Measurements from ENCODE around the gene MFRP. TPM values are rescaled to one million over a fixed set of nuclear protein-coding genes. Genes with fewer than 3 reads are reported as not detected.
A peak's percentile ranks its signal among the peaks of the same experiment; 100 is the strongest.

MFRP gene
- total and polyA plus RNA-seq, 4 donors, result 0.09 to 3.9 (median 0.22) TPM; not detected in 1

- peak overlapping the region; percentile 63 for H3K4me3 ChIP-seq (ENCODE audit: low read depth, low read length)
- H3K9me3 ChIP-seq (ENCODE audit: control insufficient read depth, insufficient read depth, low read length), result no peaks in the 10 kb centered on the region
- peak overlapping the region; percentile 86 for H3K27ac ChIP-seq (ENCODE audit: low read depth, low read length)
- H3K4me1 ChIP-seq (ENCODE audit: control insufficient read depth, insufficient read depth, low read length), result peaks cover 72% of the 10 kb centered on the region
- peak in 2 of 6 donors; percentile 46 to 74 for DNase-seq (ENCODE audit: low read depth in 4 of 6, low spot score in 6 of 6)
- 28% methylated on average over 9 of the region's 11 CpGs for WGBS (ENCODE audit: insufficient coverage)
- peaks cover 13% of the 10 kb centered on the region for H3K27me3 ChIP-seq (ENCODE audit: control insufficient read depth, insufficient read depth, low read length)
- H3K36me3 ChIP-seq (ENCODE audit: control insufficient read depth, insufficient read depth, low read length), result peaks cover 28% of the 10 kb centered on the region
Measured at GRCh38 chr11:119338965-119339588, 7.4 kb downstream of the MFRP start.

- Histone ChIP-seq H3K4me1 (ENCODE audit: control insufficient read depth, insufficient read depth, low read length) (peaks cover 75% of the 10 kb centered on the region), H3K9me3 (ENCODE audit: control insufficient read depth, insufficient read depth, low read length) (no peaks in the 10 kb centered on the region), H3K36me3 (ENCODE audit: control insufficient read depth, insufficient read depth, low read length) (peaks cover 28% of the 10 kb centered on the region), H3K4me3 (ENCODE audit: low read depth, low read length) (peak overlapping the region; percentile 63), H3K27me3 (ENCODE audit: control insufficient read depth, insufficient read depth, low read length) (peaks cover 13% of the 10 kb centered on the region), H3K27ac (ENCODE audit: low read depth, low read length) (peak overlapping the region; percentile 86)
- 7% methylated on average over 15 of the region's 17 CpGs for WGBS (ENCODE audit: insufficient coverage)
- DNase-seq (ENCODE audit: low read depth in 4 of 6, low spot score in 6 of 6), result peak in 2 of 6 donors; percentile 92
Measured at GRCh38 chr11:119338318-119338890, 8.1 kb downstream of the MFRP start.

- Histone ChIP-seq H3K27ac (ENCODE audit: low read depth, low read length) (peak overlapping the region; percentile 86), H3K27me3 (ENCODE audit: control insufficient read depth, insufficient read depth, low read length) (peaks cover 13% of the 10 kb centered on the region), H3K4me1 (ENCODE audit: control insufficient read depth, insufficient read depth, low read length) (peaks cover 75% of the 10 kb centered on the region), H3K9me3 (ENCODE audit: control insufficient read depth, insufficient read depth, low read length) (no peaks in the 10 kb centered on the region), H3K36me3 (ENCODE audit: control insufficient read depth, insufficient read depth, low read length) (peaks cover 28% of the 10 kb centered on the region), H3K4me3 (ENCODE audit: low read depth, low read length) (peak overlapping the region; percentile 63)
- 20% methylated on average over 4 of the region's 9 CpGs for WGBS (ENCODE audit: insufficient coverage)
- DNase-seq (ENCODE audit: low read depth in 4 of 6, low spot score in 6 of 6), result peak in 2 of 6 donors; percentile 28 to 58
Measured at GRCh38 chr11:119337581-119338317, 8.8 kb downstream of the MFRP start.

GRCh38 chr11:119336744-119337469 lies 9.6 kb downstream of the MFRP start:
- Histone ChIP-seq H3K27ac (ENCODE audit: low read depth, low read length) (no peak overlapping the region), H3K9me3 (ENCODE audit: control insufficient read depth, insufficient read depth, low read length) (no peaks in the 10 kb centered on the region), H3K4me1 (ENCODE audit: control insufficient read depth, insufficient read depth, low read length) (peaks cover 70% of the 10 kb centered on the region), H3K27me3 (ENCODE audit: control insufficient read depth, insufficient read depth, low read length) (peaks cover 13% of the 10 kb centered on the region), H3K4me3 (ENCODE audit: low read depth, low read length) (no peak overlapping the region), H3K36me3 (ENCODE audit: control insufficient read depth, insufficient read depth, low read length) (peaks cover 28% of the 10 kb centered on the region)
- DNase-seq (ENCODE audit: low read depth in 4 of 6, low spot score in 6 of 6), result no peak
- 87% methylated on average over 9 of the region's 9 CpGs for WGBS (ENCODE audit: insufficient coverage)

GRCh38 chr11:119335655-119336543 lies 10.6 kb downstream of the MFRP start:
- DNase-seq (ENCODE audit: low read depth in 4 of 6, low spot score in 6 of 6), result no peak
- 88% methylated on average over 27 of the region's 30 CpGs for WGBS (ENCODE audit: insufficient coverage)
- H3K27ac ChIP-seq (ENCODE audit: low read depth, low read length), result no peak overlapping the region
- H3K4me3 ChIP-seq (ENCODE audit: low read depth, low read length), result no peak overlapping the region
- peaks cover 8% of the 10 kb centered on the region for H3K27me3 ChIP-seq (ENCODE audit: control insufficient read depth, insufficient read depth, low read length)
- H3K4me1 ChIP-seq (ENCODE audit: control insufficient read depth, insufficient read depth, low read length), result peaks cover 60% of the 10 kb centered on the region
- peaks cover 28% of the 10 kb centered on the region for H3K36me3 ChIP-seq (ENCODE audit: control insufficient read depth, insufficient read depth, low read length)
- H3K9me3 ChIP-seq (ENCODE audit: control insufficient read depth, insufficient read depth, low read length), result no peaks in the 10 kb centered on the region

- 68% methylated on average over 15 of the region's 15 CpGs for WGBS (ENCODE audit: insufficient coverage)
Measured at GRCh38 chr11:119335091-119335654, 11.3 kb downstream of the MFRP start.

GRCh38 chr11:119334174-119334930 lies 12.2 kb downstream of the MFRP start, which contains the start of gene RNF26:
RNF26 (plus strand) TSS chr11:119334527; CDS start chr11:119335123, 596 bp downstream.
- DNase-seq (ENCODE audit: low read depth in 4 of 6, low spot score in 6 of 6), result peak; percentile 94 to 100 (median 98)
- WGBS (ENCODE audit: insufficient coverage), result 0% methylated on average over 42 of the region's 54 CpGs
- peak within 1 kb of the TSS; percentile 84 for H3K27ac ChIP-seq (ENCODE audit: low read depth, low read length)
- H3K9me3 ChIP-seq (ENCODE audit: control insufficient read depth, insufficient read depth, low read length), result no peaks in the 10 kb centered on the region
- peaks cover 28% of the 10 kb centered on the region for H3K36me3 ChIP-seq (ENCODE audit: control insufficient read depth, insufficient read depth, low read length)
- H3K4me1 ChIP-seq (ENCODE audit: control insufficient read depth, insufficient read depth, low read length), result peaks cover 50% of the 10 kb centered on the region
- no peaks in the 10 kb centered on the region for H3K27me3 ChIP-seq (ENCODE audit: control insufficient read depth, insufficient read depth, low read length)
- H3K4me3 ChIP-seq (ENCODE audit: low read depth, low read length), result peak within 1 kb of the TSS; percentile 96

More at GRCh38 chr11:119335091-119335654, 11.3 kb downstream of the MFRP start:
- H3K4me1 ChIP-seq (ENCODE audit: control insufficient read depth, insufficient read depth, low read length), result peaks cover 54% of the 10 kb centered on the region
- no peak overlapping the region for H3K27ac ChIP-seq (ENCODE audit: low read depth, low read length)
- no peaks in the 10 kb centered on the region for H3K9me3 ChIP-seq (ENCODE audit: control insufficient read depth, insufficient read depth, low read length)
- H3K27me3 ChIP-seq (ENCODE audit: control insufficient read depth, insufficient read depth, low read length), result peaks cover 2% of the 10 kb centered on the region
- DNase-seq (ENCODE audit: low read depth in 4 of 6, low spot score in 6 of 6), result no peak
- H3K36me3 ChIP-seq (ENCODE audit: control insufficient read depth, insufficient read depth, low read length), result peaks cover 28% of the 10 kb centered on the region
- peak overlapping the region; percentile 96 for H3K4me3 ChIP-seq (ENCODE audit: low read depth, low read length)

GRCh38 chr11:119332111-119332765 lies 14.3 kb downstream of the MFRP start:
- DNase-seq (ENCODE audit: low read depth in 4 of 6, low spot score in 6 of 6), result no peak
- Histone ChIP-seq H3K27me3 (ENCODE audit: control insufficient read depth, insufficient read depth, low read length) (no peaks in the 10 kb centered on the region), H3K36me3 (ENCODE audit: control insufficient read depth, insufficient read depth, low read length) (peaks cover 21% of the 10 kb centered on the region), H3K4me1 (ENCODE audit: control insufficient read depth, insufficient read depth, low read length) (peaks cover 29% of the 10 kb centered on the region), H3K9me3 (ENCODE audit: control insufficient read depth, insufficient read depth, low read length) (no peaks in the 10 kb centered on the region), H3K4me3 (ENCODE audit: low read depth, low read length) (no peak overlapping the region), H3K27ac (ENCODE audit: low read depth, low read length) (no peak overlapping the region)
- 82% methylated on average over 2 of the region's 4 CpGs for WGBS (ENCODE audit: insufficient coverage)
